Right hindlimb (tissue), 1 donor: ENCODE measurements around the gene RASA4B.
"Not testable (repeated sequence)": the region's sequence is repeated elsewhere in the genome, so short reads cannot be mapped to it uniquely, and the experiment has no call there.

Experiments used
- DNase-seq: peaks from one replicate; pipeline ENCODE4 v3.0.0-alpha.2; 2018

RASA4B gene

DNA sequence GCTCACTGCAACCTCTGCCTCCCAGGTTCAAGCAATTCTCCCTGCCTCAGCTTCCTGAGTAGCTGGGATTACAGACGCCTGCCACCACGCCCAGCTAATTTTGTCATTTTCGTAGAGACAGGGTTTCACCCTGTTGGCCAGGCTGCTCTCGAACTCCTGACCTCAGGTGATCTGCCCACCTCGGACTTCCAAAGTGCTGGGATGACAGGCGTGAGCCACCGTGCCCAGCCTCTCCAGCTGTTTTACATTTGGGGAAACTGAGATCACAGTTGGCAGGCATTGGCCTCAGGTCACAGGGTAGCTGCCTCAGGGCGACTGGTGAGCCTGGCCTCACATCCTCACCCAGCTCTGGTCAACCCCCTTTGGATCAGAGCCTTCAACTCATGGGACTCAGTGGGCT is 7.0 kb downstream of the RASA4B start:
- not testable (repeated sequence) for DNase-seq

GRCh38 chr7:102507410-102508088 is 10.0 kb downstream of the RASA4B start:
- DNase-seq: not testable (repeated sequence)

- not testable (repeated sequence) for DNase-seq
Observed at GRCh38 chr7:102505298-102506185, 12.0 kb downstream of the RASA4B start.

DNA sequence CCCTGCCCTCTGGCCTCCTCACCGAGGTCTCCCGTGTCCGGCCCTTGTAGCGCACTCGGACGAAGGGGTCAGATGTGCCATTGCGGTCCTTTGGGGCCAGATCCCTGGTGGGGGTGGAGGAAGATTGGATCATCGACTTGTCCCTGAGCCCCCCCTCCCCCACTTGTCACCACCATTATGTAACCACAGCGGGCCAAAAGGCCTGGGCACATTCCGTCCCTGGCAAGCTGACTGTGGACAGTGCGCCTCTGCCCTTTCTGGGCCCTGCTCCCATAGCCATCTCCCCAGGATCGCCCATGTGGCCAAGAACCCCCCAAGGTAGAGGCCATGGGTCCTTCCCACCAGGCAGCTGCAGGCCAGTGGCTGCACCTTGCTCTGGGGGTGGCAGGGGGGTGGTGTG is 14.4 kb downstream of the RASA4B start:
- DNase-seq: not testable (repeated sequence)

DNA sequence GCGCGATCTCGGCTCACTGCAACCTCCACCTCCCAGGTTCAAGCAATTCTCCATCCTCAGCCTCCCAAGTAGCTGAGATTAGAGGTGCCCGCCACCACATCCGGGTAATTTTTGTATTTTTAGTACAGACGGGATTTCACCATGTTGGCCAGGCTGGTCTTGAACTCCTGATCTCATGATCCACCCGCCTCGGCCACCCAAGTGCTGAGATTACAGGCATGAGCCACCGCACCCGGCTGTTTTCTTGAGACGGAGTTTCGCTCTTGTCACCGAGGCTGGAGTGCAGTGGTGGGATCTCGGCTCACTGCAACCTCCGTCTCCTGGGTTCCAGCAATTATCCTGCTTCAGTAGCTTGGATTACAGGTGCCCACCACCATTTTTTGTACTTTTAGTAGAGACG is 19.3 kb downstream of the RASA4B start:
- not testable (repeated sequence) for DNase-seq

DNA sequence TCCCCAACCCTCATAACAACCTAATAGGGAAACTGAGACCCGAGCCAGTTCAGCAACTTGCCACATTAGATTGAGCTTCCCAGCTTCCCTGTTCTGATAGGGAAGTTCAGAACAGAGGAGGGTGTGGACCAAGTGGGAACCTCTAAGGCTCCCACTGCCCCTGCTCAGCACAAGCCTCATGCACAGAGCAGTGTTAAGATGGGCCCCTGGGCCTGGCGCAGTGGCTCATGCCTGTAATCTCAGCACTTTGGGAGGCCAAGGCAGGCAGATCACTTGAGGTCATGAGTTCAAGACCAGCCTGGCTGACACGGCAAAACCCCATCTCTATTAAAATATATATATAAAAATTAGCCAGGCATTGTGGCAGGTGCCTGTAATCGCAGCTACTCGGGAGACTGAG is 20.3 kb downstream of the RASA4B start:
- not testable (repeated sequence) for DNase-seq

GRCh38 chr7:102496861-102497260 is 20.7 kb downstream of the RASA4B start:
- DNase-seq: not testable (repeated sequence)

- DNase-seq: not testable (repeated sequence)
Observed at GRCh38 chr7:102494473-102495149, 23.0 kb downstream of the RASA4B start.

- not testable (repeated sequence) for DNase-seq
Observed at GRCh38 chr7:102494026-102494425, 23.6 kb downstream of the RASA4B start.

DNA sequence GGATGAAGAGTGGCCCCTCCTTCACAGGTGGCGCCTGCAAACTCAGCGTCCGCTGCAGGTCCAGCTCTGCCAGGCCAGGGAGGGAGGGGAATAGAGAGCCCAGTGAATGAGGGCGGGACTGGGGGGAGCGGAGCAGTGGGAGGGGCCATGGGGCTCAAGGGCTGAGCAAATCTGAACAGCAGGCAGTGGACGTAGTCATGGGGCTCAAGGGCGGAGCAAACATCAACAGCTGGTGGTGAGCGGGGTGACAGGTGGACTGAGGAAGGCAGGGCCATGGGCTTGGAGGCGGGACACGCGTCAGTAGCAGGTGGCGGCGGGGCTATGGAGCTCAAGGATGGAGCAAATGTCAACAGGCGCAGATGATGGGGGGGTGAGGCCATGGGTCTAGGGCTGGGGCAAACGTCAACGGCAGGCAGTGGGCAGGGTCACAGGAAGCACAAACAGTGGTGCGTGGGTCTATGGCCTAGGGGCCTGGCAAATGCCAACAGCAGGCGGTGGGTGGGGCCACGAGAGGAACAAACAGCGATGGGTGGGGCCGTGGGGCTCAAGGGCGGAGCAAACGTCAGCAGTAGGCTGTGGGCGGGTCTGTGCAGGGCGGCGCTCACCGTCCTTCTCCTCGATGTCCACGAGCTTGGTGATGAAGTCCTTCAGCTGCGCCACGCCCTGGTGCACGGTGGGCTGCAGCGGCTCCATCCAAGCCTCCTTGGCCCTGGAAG is 24.2 kb downstream of the RASA4B start:
- not testable (repeated sequence) for DNase-seq

DNA sequence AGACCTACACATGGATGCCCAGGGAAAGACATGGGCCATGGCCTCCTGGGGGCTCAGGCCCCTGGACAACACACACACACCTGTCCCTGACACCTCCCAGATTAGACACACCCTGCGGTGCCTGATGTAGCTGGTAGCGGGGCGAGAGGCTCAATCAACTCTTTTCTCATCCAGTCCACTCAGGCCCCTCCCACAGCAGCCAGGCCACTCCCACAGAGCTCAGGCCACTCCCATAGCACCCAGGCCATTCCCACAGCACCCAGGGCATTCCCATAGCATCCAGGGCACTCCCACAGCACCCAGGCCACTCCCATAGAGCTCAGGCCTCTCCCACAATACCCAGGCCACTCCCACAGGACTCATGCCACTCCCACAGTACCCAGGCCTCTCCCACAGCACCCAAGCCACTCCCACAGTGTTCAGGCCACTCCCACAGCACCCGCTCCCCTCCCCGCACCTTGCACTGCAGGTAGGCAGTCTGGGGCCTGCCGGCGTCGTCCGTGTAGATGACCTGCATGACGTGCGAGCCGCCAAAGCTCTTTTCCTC is 27.0 kb downstream of the RASA4B start:
- not testable (repeated sequence) for DNase-seq

DNA sequence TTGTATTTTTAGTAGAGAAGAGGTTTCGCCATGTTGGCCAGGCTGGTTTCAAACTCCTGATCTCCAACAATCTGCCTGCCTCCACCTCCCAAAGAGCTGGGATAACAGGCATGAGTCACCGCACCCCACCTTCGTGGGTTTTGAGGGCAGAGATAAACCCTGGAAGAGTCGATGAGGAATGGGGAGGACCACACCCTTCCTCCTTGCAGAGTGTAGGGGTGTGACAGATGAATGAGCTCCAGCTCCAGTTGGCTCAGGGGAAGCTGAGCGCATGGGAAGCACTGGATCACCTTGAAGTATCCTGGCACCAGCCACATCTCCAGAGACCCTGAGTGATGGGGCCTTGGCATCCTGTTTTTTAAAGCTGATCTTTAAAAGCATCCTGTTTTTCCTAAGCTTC is 33.3 kb downstream of the RASA4B start:
- not testable (repeated sequence) for DNase-seq

DNA sequence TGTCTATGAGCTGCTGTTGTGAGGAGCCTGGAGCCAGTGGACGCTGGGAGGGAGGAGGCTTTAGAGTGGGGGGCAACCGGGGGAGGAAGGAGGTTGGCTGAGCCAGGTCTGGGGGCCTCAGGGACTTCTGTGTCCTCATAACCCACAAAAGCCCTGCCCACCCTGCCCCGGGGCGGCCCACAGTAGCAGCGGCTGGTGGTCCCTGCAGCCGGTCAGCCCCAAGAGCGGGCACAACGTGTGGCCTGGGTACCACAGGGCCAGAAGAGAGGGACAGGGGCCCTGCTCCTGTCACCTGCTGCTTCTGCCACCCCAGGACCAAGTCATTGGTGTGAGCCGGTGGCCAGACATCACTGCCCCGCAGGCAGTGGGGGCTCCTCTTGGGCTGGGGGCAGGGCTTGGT is 35.6 kb downstream of the RASA4B start:
- DNase-seq: not testable (repeated sequence)

DNA sequence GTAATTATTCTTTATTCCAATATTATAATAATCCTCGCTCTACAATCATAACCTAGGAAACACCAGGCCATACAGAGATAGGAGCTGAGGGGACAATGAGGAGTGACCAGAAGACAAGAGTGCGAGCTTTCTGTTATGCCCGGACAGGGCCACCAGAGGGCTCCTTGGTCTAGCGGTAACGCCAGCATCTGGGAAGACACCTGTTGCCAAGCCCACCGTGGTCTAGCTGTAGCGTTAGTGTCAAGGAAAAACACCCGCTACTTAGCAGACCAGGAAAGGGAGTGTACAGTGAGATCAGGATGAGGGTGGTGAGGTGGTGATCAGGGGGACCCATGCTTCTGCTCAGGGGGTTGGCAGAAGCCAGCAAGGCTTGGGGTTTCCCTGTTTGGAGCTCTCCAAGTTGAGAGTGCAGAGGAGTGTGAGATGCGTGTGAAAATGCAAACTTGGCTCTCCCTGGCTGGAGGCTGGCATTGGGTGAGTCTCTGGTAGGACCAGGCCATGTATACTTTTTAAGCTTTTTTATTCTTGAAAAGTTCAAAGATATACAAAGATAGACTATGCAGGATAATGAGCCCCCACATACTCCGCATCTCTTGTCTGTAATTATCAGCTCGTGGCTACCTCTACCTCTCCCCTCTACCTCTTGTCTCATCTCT is 37.5 kb downstream of the RASA4B start:
- not testable (repeated sequence) for DNase-seq

GRCh38 chr7:102479209-102479584 is 38.4 kb downstream of the RASA4B start:
- DNase-seq: not testable (repeated sequence)

- peak; percentile 88 for DNase-seq
Observed at GRCh38 chr7:102478314-102479208, 39.0 kb downstream of the RASA4B start, which contains the start of gene POLR2J. TSS of gene POLR2J (minus strand) at chr7:102478922. CDS start at chr7:102478860, 62 bp downstream.

GRCh38 chr7:102474736-102475435 is 42.7 kb downstream of the RASA4B start:
- DNase-seq: not testable (repeated sequence)

GRCh38 chr7:102474116-102474515 is 43.5 kb downstream of the RASA4B start:
- DNase-seq: not testable (repeated sequence)

DNA sequence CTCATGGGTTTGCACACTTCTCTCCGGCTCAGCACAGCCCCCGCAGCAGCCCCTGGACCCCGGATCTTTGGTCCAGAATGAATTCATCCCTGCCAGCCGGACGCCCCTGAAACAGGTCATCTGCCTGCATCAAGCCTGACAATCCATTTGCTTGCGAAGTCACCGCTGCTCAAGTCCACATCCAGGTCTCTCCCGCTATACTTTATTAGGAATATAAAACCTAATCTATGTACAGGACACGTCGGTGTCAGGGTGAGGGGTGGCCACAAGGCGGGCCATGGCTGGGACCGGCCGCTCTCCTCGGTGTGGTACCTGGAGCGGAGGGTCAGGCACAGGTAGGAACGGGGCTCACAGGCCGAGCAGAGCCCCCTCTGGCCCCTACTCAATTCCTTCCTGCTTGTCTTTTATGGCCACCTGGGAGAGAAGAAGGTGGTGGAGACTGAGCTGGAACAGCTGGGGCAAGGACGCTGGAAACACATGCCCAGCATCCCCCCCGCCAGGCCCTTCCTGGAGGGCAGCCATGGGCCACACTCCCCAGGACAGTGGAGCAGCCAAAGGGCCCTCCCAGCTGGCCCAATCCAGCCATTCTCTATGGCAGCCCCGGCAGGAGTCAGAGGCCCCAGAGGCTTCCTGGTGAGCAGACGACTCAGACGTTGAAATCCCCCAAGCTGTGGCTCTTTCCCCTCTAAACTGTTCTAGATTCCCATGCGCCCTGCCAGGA is 44.1 kb downstream of the RASA4B start:
- DNase-seq: peak; percentile 15
